WTC11 (cell line): ENCODE results near the gene CIC.

Experiments used
- CBFB ChIP-seq: sonication (generic); formaldehyde crosslinking; IDR thresholded peaks from 2 replicates; pipeline ENCODE4 v1.8.1; 2022; ENCODE audit warnings: mild to moderate bottlenecking, low read depth, missing genetic modification reagents
- CTCF ChIP-seq: fragments of 200-600 bp; IDR thresholded peaks from 2 replicates; pipeline ENCODE4 v1.8.0; 2022; ENCODE audit warnings: antibody characterized with exemption
- NR1H2 ChIP-seq: sonication (generic); formaldehyde crosslinking; IDR thresholded peaks from 2 replicates; pipeline ENCODE4 v1.9.0; 2021; ENCODE audit warnings: mild to moderate bottlenecking, moderate library complexity, missing genetic modification reagents
- TF ChIP-seq, protein P1 (sequence below): sonication (generic); formaldehyde crosslinking; conservative IDR thresholded peaks from 2 replicates; pipeline ENCODE4 v1.8.1; 2022; ENCODE audit warnings: mild to moderate bottlenecking, missing genetic modification reagents
- TF ChIP-seq, protein P2 (sequence below): fragments of 250-450 bp; sonication (Bioruptor Pico); IDR thresholded peaks from 2 replicates; pipeline ENCODE4 v1.9.0; 2021; ENCODE audit warnings: mild to moderate bottlenecking

DNA sequence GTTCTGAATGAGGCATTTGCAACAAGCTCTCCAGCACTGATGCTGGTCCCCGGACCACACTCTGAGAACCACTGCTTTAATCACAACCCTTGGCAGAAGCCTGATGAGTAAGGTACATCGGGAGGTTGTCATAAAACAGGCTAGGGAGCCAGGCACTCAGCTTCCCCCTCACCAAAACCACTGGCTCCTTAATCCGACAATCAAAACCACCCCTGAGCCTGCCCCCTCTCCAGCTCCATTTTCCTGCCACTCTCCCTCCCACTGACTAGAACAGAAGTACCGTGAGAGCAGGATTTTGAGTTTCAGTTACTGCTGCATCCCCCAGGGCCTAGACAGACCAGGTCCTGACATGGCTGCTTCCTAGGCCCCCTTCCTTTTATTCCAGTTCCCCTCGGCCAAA, 33.9 kb upstream of the CIC start:
- TF ChIP-seq, protein P1, sequence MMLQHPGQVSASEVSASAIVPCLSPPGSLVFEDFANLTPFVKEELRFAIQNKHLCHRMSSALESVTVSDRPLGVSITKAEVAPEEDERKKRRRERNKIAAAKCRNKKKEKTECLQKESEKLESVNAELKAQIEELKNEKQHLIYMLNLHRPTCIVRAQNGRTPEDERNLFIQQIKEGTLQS (CRISPR knock-in tag), result no peak
- TF ChIP-seq NR1H2 (no peak), CTCF (no peak), CBFB (CRISPR knock-in tag) (no peak)
- TF ChIP-seq, protein P2, sequence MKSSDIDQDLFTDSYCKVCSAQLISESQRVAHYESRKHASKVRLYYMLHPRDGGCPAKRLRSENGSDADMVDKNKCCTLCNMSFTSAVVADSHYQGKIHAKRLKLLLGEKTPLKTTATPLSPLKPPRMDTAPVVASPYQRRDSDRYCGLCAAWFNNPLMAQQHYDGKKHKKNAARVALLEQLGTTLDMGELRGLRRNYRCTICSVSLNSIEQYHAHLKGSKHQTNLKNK (CRISPR knock-in tag), result no peak
